Hippocampal formation (tissue), 2 donors: Measurements from ENCODE around the gene CORO1A.
"Not testable (repeated sequence)": the region's sequence is repeated elsewhere in the genome, so short reads cannot be mapped to it uniquely, and the experiment has no call there.

ENCODE experiments used
- DNase-seq, 2 donors: peaks; one replicate each; lab custom pipeline; 2025; lab: John Stamatoyannopoulos, UW

The CORO1A gene

GRCh38 chr16:30205541-30206236 lies 22.3 kb downstream of the CORO1A start:
- DNase-seq = not testable (repeated sequence)

GRCh38 chr16:30206252-30206651 lies 22.9 kb downstream of the CORO1A start:
- not testable (repeated sequence) for DNase-seq

- not testable (repeated sequence) for DNase-seq
Measured at GRCh38 chr16:30207063-30207704, 23.8 kb downstream of the CORO1A start.

GRCh38 chr16:30209032-30209431 lies 25.6 kb downstream of the CORO1A start:
- DNase-seq = not testable (repeated sequence)

GRCh38 chr16:30211414-30211813 lies 28.0 kb downstream of the CORO1A start:
- DNase-seq = not testable (repeated sequence)

GRCh38 chr16:30217082-30217481 lies 33.7 kb downstream of the CORO1A start:
- not testable (repeated sequence) for DNase-seq
